A549 (cell line): ENCODE data around the gene ZBTB46. TPM values are rescaled to one million over a fixed set of nuclear protein-coding genes. Genes with fewer than 3 reads are reported as not detected.

Experiments
- ATAC-seq, 2 experiments: fragments of 200-7000 bp in 1 of 2; fragments of >200 bp in 1 of 2; cut with Nextera tagmentation in 1 of 2; cut with Tn5 transposase in 1 of 2; 3 replicates each; pipeline versions ENCODE4 v1.8.0 to v1.9.1; 2018 to 2020; ENCODE audit warnings: mild to moderate bottlenecking in 1 of 2, moderate library complexity in 1 of 2
- CTCF ChIA-PET: fragments of 300-600 bp; sonication (Branson Sonifier 250); formaldehyde crosslinking; extraction: SDS; loops from one replicate; lab custom pipeline; 2021; ENCODE audit warnings: antibody characterized with exemption, inconsistent platforms; lab: Yijun Ruan, JAX
- POLR2A ChIA-PET: fragments of 350-600 bp; formaldehyde crosslinking; extraction: SDS; loops from one replicate; lab custom pipeline; 2021; ENCODE audit warnings: antibody characterized with exemption, inconsistent platforms; lab: Yijun Ruan, JAX
- DNase-seq, 2 experiments: peaks; one replicate each; pipeline versions ENCODE4 v3.0.0 to v3.0.0-alpha.2; 2011 to 2016; ENCODE audit warnings: low read depth in 1 of 2, low spot score in 1 of 2
- FAIRE-seq: peaks from 2 replicates; lab custom pipeline; 2011; peaks lifted over from hg19 to GRCh38; lab: Jason Lieb, UNC
- H3K27ac ChIP-seq, 2 experiments: fragments of >200 bp; sonication (Bioruptor Twin); formaldehyde crosslinking; 3 replicates each; pipeline ENCODE4 v1.5.1; 2016 to 2017
- H3K4me1 ChIP-seq: fragments of >200 bp; sonication (Bioruptor Twin); formaldehyde crosslinking; 3 replicates; pipeline ENCODE4 v1.6.1; 2016
- H3K4me2 ChIP-seq: fragments of >200 bp; sonication (Bioruptor Twin); formaldehyde crosslinking; 3 replicates; pipeline ENCODE4 v1.6.1; 2016
- H3K4me3 ChIP-seq: fragments of >200 bp; sonication (Bioruptor Twin); formaldehyde crosslinking; 3 replicates; pipeline ENCODE4 v1.5.1; 2016
- H3K9me3 ChIP-seq: fragments of >200 bp; sonication (Bioruptor Twin); formaldehyde crosslinking; 3 replicates; pipeline ENCODE4 v1.6.1; 2016
- BHLHE40 ChIP-seq: IDR thresholded peaks from 2 replicates; pipeline ENCODE4 v1.6.1; 2012; ENCODE audit warnings: low read depth, low read length, inconsistent platforms
- EHF ChIP-seq: fragments of 250-450 bp; sonication (Bioruptor Pico); IDR thresholded peaks from 2 replicates; pipeline ENCODE4 v1.5.0; 2020; ENCODE audit warnings: mild to moderate bottlenecking
- EHMT2 ChIP-seq: fragments of 200-600 bp; sonication (generic); IDR thresholded peaks from 2 replicates; pipeline ENCODE4 v1.6.1; 2016; ENCODE audit warnings: antibody characterized with exemption, low read depth, mild to moderate bottlenecking, moderate library complexity
- EP300 ChIP-seq, 2 experiments: fragments of >200 bp; sonication (Bioruptor Twin); formaldehyde crosslinking; IDR thresholded peaks; 2 replicates in 1 of 2; 3 replicates in 1 of 2; pipeline ENCODE4 v1.6.1; 2016 to 2017
- ESRRA ChIP-seq: fragments of 150-350 bp; IDR thresholded peaks from 2 replicates; pipeline ENCODE4 v1.6.1; 2014; ENCODE audit warnings: mild to moderate bottlenecking, low read length, borderline replicate concordance
- FOSB ChIP-seq: fragments of 250-450 bp; sonication (Bioruptor Pico); IDR thresholded peaks from 2 replicates; pipeline ENCODE4 v1.5.0; 2020; ENCODE audit warnings: mild to moderate bottlenecking, moderate library complexity
- FOSL2 ChIP-seq, 2 experiments: fragments of 450-650 bp in 1 of 2; fragments of >200 bp in 1 of 2; sonication (Bioruptor Twin) in 1 of 2; formaldehyde crosslinking; IDR thresholded peaks; 2 replicates each; pipeline versions ENCODE4 v1.5.0 to v1.6.1; 2016 to 2020; ENCODE audit warnings: mild to moderate bottlenecking in 1 of 2, moderate library complexity in 1 of 2
- FOXS1 ChIP-seq: fragments of 250-450 bp; sonication (Bioruptor Pico); IDR thresholded peaks from 2 replicates; pipeline ENCODE4 v1.5.0; 2020; ENCODE audit warnings: mild to moderate bottlenecking, moderate library complexity
- HDAC2 ChIP-seq: fragments of 200-600 bp; sonication (generic); IDR thresholded peaks from 2 replicates; pipeline ENCODE4 v1.6.1; 2016
- HOXB5 ChIP-seq: fragments of 250-450 bp; sonication (Bioruptor Pico); IDR thresholded peaks from 2 replicates; pipeline ENCODE4 v1.5.0; 2020; ENCODE audit warnings: mild to moderate bottlenecking, moderate library complexity
- JUN ChIP-seq, 2 experiments: fragments of >200 bp; sonication (Bioruptor Twin); formaldehyde crosslinking; IDR thresholded peaks; 2 replicates in 1 of 2; 3 replicates in 1 of 2; pipeline ENCODE4 v1.6.1; 2016 to 2017
- MYC ChIP-seq: IDR thresholded peaks from 2 replicates; pipeline ENCODE4 v1.6.1; 2012; ENCODE audit warnings: mild to moderate bottlenecking, inconsistent platforms, low read length, improper control_type of control experiment, borderline replicate concordance
- NFE2L2 ChIP-seq: fragments of 150-350 bp; conservative IDR thresholded peaks from 2 replicates; pipeline ENCODE4 v1.6.1; 2014; ENCODE audit warnings: low read length
- RAD21 ChIP-seq, 2 experiments: fragments of >200 bp in 1 of 2; sonication (Bioruptor Twin) in 1 of 2; formaldehyde crosslinking in 1 of 2; IDR thresholded peaks in 1 of 2; conservative IDR thresholded peaks in 1 of 2; 2 replicates in 1 of 2; 3 replicates in 1 of 2; pipeline ENCODE4 v1.6.1; 2012 to 2018; ENCODE audit warnings: inconsistent platforms in 1 of 2
- RFX5 ChIP-seq: fragments of 450-650 bp; IDR thresholded peaks from 2 replicates; pipeline ENCODE4 v1.7.1; 2014; ENCODE audit warnings: antibody characterized with exemption, mild to moderate bottlenecking, moderate library complexity
- SMC3 ChIP-seq: fragments of >200 bp; sonication (Bioruptor Twin); formaldehyde crosslinking; IDR thresholded peaks from 3 replicates; pipeline ENCODE4 v1.6.1; 2018; ENCODE audit warnings: inconsistent platforms
- SREBF2 ChIP-seq: fragments of 450-650 bp; IDR thresholded peaks from 2 replicates; pipeline ENCODE4 v1.6.1; 2014; ENCODE audit warnings: mild to moderate bottlenecking, moderate library complexity
- TFCP2L1 ChIP-seq: fragments of 250-450 bp; sonication (Bioruptor Pico); IDR thresholded peaks from 2 replicates; pipeline ENCODE4 v1.5.0; 2021; ENCODE audit warnings: mild to moderate bottlenecking
- ZSCAN20 ChIP-seq: fragments of 250-450 bp; sonication (Bioruptor Pico); IDR thresholded peaks from 2 replicates; pipeline ENCODE4 v1.8.0; 2022; ENCODE audit warnings: mild to moderate bottlenecking, moderate library complexity
- WGBS: methylation state at CpG from one replicate; pipeline ENCODE4 v1.1.6; 2017; ENCODE audit errors: missing lambda C conversion rate; 5-methylcytosine and 5-hydroxymethylcytosine counted together
- polyA plus RNA-seq, 4 experiments: library from polyadenylated mRNA; depleted of rRNA in 3 of 4; stranded (reverse); fragments of >200 nt; fragmentation: RNase III in 1 of 4; extraction: RNeasy Plus Mini Kit Qiagen cat#74134 plus additional on column Dnase treatment in 1 of 4; gene quantifications; 2 replicates in 3 of 4; 3 replicates in 1 of 4; pipeline ENCODE4 v1.2.3, GENCODE V29; 2011 to 2017
- TF ChIP-seq, protein P1 (sequence below): fragments of 450-650 bp; IDR thresholded peaks from 2 replicates; pipeline ENCODE4 v1.6.1; 2014; ENCODE audit warnings: antibody characterized with exemption
- TF ChIP-seq, protein P2 (sequence below): fragments of 250-450 bp; sonication (Bioruptor Pico); IDR thresholded peaks from 2 replicates; pipeline ENCODE4 v1.5.0; 2020; ENCODE audit warnings: low read depth, mild to moderate bottlenecking, moderate library complexity
- TF ChIP-seq, protein P3 (sequence below): fragments of 200-600 bp; sonication (generic); IDR thresholded peaks from 2 replicates; pipeline ENCODE4 v1.6.1; 2016; ENCODE audit warnings: antibody characterized with exemption, mild to moderate bottlenecking, moderate library complexity
- TF ChIP-seq, protein P4 (sequence below): fragments of 150-350 bp; IDR thresholded peaks from 2 replicates; pipeline ENCODE4 v1.6.1; 2014; ENCODE audit warnings: low read depth, mild to moderate bottlenecking, low read length

Gene ZBTB46
- polyA plus RNA-seq, 2 of the 4 experiments (the other 2 are of a cell fraction): 0.17 to 0.43 TPM

DNA sequence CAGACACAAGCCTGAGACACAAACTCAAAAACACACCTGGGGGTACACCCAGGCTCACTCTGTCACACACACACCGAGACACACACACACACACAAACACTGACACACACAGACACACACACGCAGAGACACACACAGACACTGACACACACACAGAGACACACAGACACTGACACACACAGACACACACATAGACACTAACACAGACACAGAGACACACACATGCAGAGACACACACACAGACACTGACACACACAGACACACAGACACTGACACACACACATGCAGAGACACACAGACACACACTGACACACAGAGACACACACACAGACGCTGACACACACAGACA is 15.8 kb upstream of the ZBTB46 start:
- Histone ChIP-seq H3K4me2 (peak overlapping the region; percentile 75), H3K27ac (peak overlapping the region in 1 of 2 experiments; percentile 82; a peak in 2 of 6 replicates), H3K4me3 (no peak overlapping the region), H3K4me1 (peaks cover 17% of the 10 kb centered on the region), H3K9me3 (no peaks in the 10 kb centered on the region)
- TF ChIP-seq TFCP2L1: no peak
- TF ChIP-seq RFX5: no peak
- no peak for TF ChIP-seq EHMT2
- TF ChIP-seq FOXS1 (CRISPR knock-in tag): no peak
- TF ChIP-seq, protein P1, sequence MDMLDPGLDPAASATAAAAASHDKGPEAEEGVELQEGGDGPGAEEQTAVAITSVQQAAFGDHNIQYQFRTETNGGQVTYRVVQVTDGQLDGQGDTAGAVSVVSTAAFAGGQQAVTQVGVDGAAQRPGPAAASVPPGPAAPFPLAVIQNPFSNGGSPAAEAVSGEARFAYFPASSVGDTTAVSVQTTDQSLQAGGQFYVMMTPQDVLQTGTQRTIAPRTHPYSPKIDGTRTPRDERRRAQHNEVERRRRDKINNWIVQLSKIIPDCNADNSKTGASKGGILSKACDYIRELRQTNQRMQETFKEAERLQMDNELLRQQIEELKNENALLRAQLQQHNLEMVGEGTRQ: no peak
- TF ChIP-seq, protein P2, sequence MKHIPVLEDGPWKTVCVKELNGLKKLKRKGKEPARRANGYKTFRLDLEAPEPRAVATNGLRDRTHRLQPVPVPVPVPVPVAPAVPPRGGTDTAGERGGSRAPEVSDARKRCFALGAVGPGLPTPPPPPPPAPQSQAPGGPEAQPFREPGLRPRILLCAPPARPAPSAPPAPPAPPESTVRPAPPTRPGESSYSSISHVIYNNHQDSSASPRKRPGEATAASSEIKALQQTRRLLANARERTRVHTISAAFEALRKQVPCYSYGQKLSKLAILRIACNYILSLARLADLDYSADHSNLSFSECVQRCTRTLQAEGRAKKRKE: no peak
- no peak for TF ChIP-seq ESRRA
- no peak for TF ChIP-seq HDAC2
- no peak for TF ChIP-seq EP300 (IDR thresholded peaks at IDR 0.05)
- TF ChIP-seq, protein P3, sequence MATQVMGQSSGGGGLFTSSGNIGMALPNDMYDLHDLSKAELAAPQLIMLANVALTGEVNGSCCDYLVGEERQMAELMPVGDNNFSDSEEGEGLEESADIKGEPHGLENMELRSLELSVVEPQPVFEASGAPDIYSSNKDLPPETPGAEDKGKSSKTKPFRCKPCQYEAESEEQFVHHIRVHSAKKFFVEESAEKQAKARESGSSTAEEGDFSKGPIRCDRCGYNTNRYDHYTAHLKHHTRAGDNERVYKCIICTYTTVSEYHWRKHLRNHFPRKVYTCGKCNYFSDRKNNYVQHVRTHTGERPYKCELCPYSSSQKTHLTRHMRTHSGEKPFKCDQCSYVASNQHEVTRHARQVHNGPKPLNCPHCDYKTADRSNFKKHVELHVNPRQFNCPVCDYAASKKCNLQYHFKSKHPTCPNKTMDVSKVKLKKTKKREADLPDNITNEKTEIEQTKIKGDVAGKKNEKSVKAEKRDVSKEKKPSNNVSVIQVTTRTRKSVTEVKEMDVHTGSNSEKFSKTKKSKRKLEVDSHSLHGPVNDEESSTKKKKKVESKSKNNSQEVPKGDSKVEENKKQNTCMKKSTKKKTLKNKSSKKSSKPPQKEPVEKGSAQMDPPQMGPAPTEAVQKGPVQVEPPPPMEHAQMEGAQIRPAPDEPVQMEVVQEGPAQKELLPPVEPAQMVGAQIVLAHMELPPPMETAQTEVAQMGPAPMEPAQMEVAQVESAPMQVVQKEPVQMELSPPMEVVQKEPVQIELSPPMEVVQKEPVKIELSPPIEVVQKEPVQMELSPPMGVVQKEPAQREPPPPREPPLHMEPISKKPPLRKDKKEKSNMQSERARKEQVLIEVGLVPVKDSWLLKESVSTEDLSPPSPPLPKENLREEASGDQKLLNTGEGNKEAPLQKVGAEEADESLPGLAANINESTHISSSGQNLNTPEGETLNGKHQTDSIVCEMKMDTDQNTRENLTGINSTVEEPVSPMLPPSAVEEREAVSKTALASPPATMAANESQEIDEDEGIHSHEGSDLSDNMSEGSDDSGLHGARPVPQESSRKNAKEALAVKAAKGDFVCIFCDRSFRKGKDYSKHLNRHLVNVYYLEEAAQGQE: no peak
- no peak for TF ChIP-seq NFE2L2
- TF ChIP-seq RAD21 (conservative IDR thresholded peaks at IDR 0.05 in 1 of 2, IDR thresholded peaks at IDR 0.05 in 1 of 2): no peak
- TF ChIP-seq HOXB5: no peak
- no peak for TF ChIP-seq FOSL2 (IDR thresholded peaks at IDR 0.05)
- no peak for TF ChIP-seq FOSL2 (CRISPR knock-in tag; IDR thresholded peaks at IDR 0.05)
- TF ChIP-seq SMC3: no peak
- TF ChIP-seq JUN (IDR thresholded peaks at IDR 0.05): no peak
- 70% methylated on average over 3 of the region's 3 CpGs for WGBS
- no peak for ATAC-seq
- no peak for FAIRE-seq
- POLR2A ChIA-PET: no interaction called here
- DNase-seq: no peak
- CTCF ChIA-PET: interaction anchor here (1.1 kb wide), 1 partner anchor 158 kb away, joined by 3 read pairs; no protein-coding TSS in a partner anchor

DNA sequence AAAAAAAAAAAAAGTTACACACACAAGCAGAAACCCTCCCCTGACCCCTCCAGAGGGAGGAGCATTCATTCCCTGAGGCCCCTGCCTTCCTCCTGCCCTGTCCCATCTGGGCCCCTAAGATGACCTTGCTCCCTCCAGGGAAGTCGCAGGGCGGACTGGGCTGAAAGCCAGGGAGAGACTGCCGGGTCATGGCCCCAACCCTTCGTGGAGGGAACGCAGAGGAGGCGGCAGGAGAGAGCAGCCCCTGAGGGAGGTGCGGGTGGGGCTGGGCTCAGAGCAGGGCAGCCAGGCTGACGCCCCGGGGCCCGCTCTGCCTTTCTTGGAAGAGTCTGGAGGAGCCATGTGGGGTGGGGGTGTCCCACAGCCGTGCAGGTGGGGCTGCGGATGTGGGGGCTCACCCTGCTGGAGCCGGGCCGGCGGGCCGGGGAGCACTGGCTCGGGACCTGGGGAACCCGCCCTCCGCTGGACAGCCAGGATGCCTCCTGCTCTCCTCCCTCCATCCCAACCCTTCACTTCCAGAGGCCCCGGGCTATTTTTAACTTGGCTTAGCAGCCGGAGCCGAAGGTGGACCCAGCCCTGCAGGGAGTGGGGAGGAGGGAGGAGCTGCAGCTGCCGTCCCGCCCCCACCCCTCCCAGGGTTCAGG is 15.2 kb upstream of the ZBTB46 start:
- peak overlapping the region; percentile 75 for H3K4me2 ChIP-seq
- CTCF ChIA-PET: interaction anchor here (0.6 to 1.1 kb wide), 2 partner anchors 129 to 157 kb away, joined by 3 read pairs; no protein-coding TSS in a partner anchor

More for the DNA sequence above, 15.2 kb upstream of the ZBTB46 start:
- WGBS: 20% methylated on average over 18 of the region's 24 CpGs
- peak overlapping the region; percentile 21; the same call in 1 of the 3 replicates for H3K4me3 ChIP-seq
- H3K27ac ChIP-seq: peak overlapping the region in 1 of 2 experiments; percentile 82; a peak in 4 of 6 replicates
- FAIRE-seq: no peak
- DNase-seq: peak in 1 of 2 experiments; percentile 56
- no peak for TF ChIP-seq EHMT2
- TF ChIP-seq, protein P3: no peak
- TF ChIP-seq FOSB: no peak
- no peak for TF ChIP-seq MYC
- TF ChIP-seq, protein P1: no peak
- no peak for TF ChIP-seq EHF (CRISPR knock-in tag)
- TF ChIP-seq SREBF2: no peak
- TF ChIP-seq, protein P4, sequence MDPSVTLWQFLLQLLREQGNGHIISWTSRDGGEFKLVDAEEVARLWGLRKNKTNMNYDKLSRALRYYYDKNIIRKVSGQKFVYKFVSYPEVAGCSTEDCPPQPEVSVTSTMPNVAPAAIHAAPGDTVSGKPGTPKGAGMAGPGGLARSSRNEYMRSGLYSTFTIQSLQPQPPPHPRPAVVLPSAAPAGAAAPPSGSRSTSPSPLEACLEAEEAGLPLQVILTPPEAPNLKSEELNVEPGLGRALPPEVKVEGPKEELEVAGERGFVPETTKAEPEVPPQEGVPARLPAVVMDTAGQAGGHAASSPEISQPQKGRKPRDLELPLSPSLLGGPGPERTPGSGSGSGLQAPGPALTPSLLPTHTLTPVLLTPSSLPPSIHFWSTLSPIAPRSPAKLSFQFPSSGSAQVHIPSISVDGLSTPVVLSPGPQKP: no peak
- TF ChIP-seq TFCP2L1: no peak
- TF ChIP-seq BHLHE40: no peak
- no peak for TF ChIP-seq ZSCAN20 (CRISPR knock-in tag)
- peaks cover 17% of the 10 kb centered on the region for H3K4me1 ChIP-seq
- no peaks in the 10 kb centered on the region for H3K9me3 ChIP-seq
- POLR2A ChIA-PET: no interaction called here
- peak; percentile 55 to 83 for ATAC-seq
